Inferior parietal cortex (tissue), 1 donor: ENCODE measurements around the gene MYOG.
A peak's percentile ranks its signal among the peaks of the same experiment; 100 is the strongest.

ENCODE experiments used
- DNase-seq: peaks from one replicate; pipeline ENCODE4 v3.0.0-alpha.2; 2016; ENCODE audit errors: extremely low spot score

The MYOG gene

DNA sequence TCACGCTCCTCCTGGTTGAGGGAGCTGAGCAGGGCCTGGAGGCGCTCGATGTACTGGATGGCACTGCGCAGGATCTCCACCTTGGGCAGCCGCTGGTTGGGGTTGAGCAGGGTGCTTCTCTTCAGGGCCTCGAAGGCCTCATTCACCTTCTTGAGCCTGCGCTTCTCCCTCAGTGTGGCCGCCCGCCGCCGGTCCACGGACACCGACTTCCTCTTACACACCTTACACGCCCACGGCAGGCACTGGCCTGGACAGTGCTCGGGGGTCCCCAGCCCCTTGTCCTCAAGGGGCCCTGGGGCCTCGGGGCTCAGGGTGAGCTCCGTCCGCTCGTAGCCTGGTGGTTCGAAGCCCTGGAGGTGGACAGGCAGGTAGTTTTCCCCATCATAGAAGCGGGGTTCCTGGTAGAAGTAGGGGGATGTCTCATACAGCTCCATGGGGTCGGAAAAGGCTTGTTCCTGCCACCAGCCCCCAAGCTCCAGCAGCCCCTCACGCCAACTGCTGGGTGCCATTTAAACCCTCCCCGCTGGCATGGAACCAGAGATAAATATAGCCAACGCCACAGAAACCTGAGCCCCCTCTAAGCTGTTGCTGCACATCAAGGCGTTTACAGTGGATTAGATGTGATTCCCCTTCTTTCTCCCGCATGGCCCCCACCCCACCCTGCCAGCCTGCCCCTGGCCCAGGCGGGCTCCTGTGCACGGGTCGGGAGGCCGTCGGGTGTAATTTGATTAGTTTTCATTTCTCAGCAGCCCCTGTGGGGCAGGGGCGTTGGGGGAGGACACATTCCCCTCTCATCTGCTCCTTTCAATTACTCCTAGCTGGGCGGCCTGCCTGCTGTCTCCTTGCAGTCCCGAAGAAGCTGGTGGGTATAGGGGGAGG lies at the start of gene MYOG:
Gene MYOG (minus strand): TSS at position 485 of the 879 bp plus-strand sequence. CDS start 51 bp downstream, at position 434.
- no peak for DNase-seq

DNA sequence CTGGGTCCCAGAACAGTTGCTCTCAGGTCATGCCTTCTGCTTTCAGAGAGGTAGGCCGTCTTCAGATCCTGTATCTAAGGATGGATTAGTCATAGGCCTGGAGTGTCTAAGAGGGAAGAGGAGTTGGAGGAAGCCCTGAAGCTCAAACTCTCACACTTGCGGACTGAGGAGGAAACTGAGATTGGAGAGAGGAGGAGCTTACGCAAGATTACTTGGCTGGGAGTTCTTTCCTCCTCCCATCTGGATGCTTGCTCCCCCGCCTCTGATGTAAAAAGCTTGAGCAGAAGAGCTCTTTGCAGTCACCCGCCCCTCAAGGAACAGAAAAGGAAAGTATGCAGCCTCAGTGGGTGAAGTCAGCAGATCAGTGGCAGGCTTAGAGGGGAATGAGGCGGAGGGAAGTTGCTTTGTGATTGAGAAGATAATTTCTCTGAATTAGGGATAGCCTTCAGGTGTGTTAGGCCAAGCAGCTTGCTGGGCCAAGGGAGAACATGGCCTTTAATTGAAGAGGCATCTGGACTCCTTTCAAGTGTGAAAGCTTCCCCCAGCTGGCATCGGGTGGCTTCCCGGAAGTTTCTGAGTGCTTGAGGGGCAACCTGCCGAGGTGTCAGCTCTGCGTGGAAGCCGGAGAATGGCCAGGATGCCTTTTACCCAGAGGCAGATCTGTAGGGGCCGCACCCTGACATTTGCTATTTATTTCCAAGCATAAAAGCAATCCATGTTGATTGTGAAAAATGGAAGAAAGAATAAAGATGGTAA lies 48.3 kb upstream of the MYOG start:
- peak; percentile 67 for DNase-seq

DNA sequence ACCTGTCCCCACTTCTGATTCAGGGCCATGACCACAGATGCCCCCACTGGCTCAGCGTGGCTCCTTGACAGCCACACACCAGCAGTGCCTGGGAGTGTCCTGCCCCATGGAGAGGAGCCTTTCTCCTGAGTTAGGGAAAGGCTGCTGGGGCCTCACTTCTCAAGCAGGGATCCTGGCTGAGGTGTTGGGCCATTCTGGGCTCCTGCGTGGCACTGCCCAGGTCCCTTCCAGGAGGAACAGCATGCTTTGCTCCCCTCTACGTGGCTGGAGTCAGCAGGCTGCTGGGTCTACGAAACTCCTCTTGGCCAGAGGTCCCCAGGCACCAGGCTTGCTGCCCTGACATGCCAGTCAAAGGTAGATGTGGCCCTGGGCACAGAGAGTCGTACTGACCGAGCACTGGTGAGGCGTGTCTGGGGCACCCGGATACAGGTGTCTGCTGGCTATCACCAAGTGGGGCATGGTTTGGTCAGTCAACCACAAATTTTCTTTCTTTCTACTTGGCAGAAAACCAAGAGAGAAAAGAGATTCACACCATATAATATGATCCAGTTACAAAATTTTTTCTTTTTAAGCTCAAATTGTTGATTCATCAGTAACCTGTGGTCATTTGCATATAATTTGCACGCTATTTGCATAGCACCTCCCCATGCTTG lies 45.9 kb upstream of the MYOG start:
- DNase-seq, result no peak

DNA sequence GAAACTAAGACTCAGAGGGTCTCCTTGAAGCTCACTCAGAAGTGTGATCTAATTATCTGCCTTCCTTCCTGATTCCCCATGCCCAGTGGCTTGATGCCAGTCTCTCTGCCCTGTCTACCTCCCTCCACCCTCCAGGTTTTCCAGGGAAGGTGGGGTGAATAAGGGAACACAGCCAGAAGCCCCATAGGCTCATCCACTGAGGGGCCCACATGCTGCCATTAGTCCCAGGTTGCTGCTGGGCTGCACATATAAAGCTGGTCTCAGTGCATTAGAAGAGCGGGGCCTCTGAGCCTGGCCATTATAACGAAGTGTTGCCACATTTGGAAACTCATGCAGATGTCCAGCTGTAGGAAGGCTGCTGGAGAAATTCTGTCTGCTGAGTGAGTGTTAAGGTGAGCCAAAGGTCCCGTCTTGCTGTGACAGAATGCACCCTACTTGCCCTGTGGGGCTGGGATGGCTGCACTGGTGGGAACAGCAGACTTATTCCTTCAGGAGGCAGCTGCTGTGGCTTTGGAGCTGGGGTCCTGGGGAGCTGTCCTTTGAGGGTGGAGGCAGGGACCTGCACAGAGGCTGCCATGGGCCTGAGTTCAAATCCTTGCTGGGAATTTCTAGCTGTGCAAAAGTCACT lies 44.7 kb upstream of the MYOG start:
- no peak for DNase-seq

DNA sequence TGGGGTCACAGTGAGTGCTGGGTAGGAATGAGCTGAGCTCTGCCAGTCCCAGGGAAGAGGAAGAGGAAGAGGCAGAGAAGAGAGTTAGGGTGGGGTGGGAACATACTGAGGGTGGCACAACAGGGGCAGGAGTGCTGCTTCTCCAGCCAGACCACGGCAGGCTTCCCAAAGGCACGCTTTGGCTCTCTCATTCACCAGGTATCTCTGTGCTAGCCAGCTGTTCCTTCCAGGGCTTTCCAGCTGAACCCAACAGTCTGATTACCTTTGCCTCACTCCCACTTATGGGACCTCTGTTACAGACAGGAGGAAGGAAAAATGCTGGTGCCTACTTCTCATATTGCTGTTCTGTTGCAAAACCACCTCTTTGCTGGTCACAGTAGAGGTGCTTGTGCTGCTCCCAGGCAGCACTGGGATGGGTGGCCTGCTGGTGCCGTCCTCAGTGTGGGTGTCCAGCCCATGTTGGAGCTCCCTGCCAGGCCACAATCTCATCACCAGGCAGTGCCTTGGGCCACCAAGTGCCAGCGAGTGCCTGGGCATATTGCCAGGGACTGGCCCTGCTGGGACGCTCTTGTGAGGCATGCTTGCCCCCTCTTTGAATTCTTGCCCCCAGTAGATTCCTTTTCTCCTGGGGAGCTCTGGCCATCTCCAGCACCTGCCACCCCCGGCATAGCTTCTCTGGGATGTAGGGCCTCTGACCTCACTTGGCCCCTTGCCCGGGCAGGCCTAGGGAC lies 43.9 kb upstream of the MYOG start:
- DNase-seq, result peak; percentile 88

DNA sequence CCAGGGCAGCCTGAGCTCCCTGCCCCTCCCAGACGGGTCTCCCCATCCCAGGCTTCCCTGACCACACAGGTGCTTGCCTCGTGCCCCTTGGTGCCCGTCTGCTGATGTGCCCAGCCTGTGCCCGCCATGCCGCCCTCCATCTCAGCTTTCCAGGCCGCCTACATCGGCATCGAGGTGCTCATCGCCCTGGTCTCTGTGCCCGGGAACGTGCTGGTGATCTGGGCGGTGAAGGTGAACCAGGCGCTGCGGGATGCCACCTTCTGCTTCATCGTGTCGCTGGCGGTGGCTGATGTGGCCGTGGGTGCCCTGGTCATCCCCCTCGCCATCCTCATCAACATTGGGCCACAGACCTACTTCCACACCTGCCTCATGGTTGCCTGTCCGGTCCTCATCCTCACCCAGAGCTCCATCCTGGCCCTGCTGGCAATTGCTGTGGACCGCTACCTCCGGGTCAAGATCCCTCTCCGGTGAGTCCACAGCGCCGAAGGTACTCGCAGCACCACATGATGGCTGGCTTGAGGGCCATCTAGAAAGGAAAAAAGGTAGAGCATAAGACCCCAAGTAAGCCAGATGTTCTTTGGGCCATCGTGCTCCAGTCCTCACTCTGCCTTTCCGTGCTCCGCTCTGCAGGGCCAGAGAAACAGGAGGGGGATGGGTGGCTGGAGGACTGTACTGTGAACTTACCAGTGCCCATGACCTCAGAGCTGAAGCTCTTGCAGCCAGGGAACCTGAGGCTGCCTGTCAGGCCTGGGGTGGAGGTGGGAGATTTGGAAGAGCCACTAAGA lies 43.1 kb upstream of the MYOG start:
- DNase-seq, result no peak

DNA sequence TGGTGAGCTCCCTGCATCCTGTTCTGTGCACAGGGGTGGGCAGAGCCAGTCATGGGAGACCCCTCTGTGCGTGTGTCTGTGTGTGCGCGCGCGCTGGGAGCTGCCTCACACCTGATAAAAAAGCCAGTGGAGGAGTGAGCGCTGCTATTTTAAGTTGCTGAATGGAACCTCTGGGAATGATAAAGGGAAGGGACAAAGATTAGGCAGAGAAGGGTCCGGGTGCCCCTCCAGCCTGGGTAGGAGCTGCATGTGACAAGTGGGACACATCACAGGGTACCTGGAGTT lies 42.6 kb upstream of the MYOG start:
- no peak for DNase-seq

DNA sequence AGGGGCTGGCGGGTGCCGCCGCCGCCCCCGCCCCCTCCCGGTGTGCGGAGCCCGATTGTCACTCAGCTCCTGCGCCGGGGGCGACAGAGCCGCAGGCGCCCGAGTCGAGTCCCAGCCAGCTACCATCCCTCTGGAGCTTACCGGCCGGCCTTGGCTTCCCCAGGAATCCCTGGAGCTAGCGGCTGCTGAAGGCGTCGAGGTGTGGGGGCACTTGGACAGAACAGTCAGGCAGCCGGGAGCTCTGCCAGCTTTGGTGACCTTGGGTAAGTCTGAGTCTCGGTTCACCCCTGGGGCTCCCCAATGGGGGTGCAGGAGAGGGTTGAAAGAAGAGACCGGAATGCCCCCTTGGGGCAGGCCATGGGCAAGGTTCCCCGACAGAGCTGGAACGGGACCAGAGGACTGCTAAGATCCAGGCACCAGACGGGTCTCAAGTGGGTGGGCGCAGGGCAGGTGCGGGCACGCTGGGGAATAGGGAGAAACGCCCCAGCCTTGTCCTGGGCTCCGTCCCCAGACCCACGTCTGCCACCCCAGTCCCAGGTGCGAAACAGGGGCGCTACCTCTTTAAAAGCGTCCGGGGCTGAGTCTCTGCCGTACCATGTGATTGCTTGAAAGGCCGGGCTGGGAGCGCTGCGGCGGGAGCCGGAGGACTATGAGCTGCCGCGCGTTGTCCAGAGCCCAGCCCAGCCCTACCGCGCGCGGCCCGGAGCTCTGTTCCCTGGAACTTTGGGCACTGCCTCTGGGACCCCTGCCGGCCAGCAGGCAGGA lies 42.0 kb upstream of the MYOG start, which contains the start of gene ADORA1:
Gene ADORA1 (plus strand): TSS at position 61 of the 765 bp plus-strand sequence. CDS start 1,116 bp downstream, outside the sequence.
- peak; percentile 79 for DNase-seq

DNA sequence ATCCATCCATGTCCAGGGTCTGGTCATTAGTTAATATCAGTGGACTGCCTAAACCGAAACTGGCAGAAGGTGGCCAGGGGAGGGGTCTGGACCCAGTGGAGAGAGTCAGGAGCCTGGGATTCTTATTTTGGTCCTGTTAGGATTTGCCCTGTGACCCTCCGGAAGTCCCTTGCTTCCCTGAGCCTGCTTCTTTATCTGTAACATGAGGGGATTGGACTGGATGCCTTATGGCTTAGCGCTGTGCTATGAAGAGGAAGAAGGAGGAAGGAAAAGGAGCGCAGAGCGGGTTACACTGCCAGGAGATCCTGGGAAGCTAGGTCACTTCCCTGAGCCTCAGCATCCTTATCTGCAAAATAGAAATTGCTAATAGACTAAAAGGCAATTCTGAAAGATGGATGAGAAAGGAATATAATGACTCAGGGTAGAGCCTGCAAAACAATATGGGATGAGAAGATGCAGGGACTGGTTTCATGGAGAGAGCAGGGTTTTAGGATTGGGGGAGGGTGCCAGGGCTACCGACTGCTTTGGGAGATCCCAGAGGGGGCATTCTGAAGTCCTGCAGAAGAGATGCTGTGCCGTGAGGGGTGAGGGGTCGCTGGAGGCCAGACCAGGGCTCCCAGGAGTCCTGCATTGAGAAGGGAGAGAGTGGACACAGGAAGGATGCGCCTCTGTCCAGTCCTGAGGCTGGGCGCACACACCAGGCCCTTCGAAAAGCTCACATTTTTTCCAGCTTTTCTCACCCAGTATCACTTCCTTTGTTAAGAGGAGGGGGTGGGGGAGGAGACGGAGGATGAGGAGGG lies 41.3 kb upstream of the MYOG start:
- no peak for DNase-seq

DNA sequence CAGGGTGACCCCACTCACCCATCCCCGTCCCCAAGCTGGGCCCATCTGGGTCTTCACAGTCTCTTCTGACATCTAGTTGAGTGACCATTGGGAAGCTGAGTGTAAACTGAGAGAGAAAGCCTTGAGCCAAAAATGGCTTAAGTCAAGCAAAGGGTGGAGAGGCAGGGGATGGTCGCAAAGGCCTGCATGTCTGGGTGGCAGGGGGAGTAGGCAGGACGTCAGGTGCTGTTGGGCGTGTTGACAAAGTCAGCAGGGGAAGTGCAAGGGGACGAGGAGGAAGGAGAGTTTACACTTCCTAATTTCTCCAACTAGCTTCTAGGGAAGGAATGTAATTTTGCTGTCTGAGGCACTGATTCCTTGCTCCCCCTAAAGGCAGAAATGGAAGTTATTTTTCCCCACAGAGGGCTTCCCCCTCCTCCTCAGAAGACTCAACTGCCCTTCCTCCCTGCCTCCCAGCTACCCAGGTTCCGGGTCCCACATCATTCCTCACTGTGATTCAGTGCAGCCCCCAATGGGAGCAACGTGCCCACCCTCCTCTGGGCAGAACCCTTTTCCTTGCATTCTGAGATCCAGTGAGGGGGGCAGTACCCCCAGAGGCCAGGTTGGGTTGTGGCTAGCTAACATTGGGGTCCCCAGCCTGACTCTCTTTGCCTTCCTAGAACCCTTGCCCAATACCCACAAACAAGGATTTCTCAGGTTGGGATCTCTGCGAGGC lies 40.5 kb upstream of the MYOG start:
- DNase-seq, result peak; percentile 62

DNA sequence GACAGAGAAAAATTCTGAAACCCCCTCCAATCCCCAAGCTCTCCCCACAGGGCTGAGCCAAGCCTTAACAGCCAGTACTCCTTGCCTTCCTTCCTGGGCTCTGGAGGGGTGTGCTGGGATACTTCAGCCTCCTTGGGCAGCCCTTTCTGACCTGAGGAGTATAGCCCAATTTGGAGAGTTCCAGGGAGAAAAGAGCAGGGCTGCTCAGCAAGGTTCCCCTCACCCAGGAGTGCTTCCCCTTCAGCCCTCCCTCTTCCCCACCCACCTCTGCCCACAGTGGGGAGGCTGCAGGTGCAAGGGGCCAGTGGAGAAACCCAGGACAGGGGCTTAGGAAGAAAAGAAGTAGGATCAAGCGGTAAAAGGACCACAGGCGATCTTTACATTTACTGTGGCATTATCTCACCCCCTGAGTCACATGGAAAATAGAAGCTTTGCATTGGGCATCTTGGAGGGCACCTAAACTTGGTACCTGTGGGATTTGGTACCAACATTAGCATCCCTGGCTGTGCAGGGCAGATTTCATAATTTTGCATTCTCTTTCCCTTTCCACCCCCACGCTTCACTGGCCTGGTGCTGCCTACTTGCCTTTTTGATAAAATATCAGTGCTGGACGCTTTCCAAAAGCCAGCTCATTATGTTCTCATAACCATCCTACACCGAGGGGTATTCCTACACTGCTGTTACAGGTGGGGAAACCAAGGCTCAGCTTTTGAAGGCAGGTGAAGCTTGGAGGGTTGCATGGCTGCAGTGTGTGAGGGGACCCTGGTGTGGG lies 38.9 kb upstream of the MYOG start:
- no peak for DNase-seq

DNA sequence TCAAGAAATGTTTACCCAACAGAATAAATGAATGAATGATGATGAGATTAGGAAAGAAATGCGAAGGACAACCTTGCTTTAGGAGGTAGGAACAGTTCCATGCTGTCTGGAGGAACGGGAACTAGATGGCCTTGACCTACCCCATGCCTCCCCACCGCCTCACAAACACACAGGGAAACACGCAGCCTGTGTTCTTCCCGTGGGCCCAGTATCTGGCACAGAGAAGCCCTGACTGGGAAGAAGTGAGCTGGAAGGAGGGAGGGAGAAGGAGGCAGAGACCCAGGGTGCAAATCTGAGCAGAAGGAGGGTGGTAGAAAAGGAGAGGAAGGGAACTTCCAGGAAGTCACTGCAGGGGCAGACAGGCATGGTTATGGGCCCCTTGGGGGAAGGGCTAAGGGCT lies 38.2 kb upstream of the MYOG start:
- DNase-seq, result no peak

DNA sequence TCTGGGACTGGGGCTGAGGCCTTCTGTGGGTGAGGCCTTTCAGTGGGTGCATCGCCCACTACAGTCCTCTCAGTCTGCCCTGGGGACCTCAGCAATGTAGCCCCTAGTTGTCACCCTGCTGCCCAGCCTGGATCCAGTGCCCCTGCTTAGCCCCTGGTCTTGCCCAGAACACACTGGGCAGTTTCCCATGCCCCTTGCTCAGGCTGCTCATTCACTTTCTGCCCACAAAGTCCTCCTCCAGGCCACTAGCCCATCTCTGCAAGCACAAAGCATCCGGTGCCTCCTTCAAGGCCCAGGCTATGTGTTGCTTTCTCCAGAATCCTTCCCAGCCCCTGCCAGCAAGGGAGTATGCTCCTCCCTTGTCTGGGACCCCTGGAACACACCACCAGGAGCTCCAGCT lies 36.3 kb upstream of the MYOG start:
- no peak for DNase-seq

DNA sequence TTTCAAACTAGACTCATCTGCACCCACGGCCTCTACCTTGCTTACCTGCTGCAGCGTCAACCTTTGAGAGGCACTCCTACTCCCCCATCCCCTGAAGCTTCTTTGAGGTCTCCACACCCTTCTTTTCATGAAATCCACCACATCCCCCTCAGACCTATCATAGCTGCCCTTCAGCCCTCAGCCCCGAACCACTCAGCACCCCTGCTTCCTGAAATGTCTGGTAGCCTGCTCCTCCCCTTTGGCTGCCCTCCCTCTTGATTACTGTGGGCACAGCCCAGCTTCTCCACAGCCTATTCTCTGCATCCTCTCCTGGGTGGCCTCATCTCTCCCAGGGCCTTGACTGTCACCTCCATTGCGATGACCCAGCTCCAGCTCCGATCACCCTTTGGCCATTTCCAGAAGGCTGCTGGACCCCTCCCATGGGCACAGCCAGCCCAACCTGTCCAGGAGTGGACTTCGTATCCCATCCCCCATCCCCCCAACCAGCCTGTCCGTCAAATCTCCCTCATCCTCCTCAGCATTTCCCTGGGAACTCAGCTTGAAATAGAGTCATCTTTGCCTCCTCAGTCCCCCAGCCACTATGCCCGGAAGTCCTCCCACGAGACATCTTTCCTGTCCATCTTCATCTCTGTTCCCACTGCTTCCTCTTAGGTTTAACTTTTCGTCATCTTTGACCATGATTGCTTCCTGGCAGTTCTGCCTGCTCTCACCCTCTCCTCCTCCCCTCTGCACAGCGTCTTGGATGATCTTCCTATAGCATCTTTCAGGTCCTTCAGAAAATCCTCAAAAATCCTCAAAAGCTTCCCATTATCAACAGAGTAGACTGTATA lies 35.6 kb upstream of the MYOG start:
- DNase-seq, result no peak

DNA sequence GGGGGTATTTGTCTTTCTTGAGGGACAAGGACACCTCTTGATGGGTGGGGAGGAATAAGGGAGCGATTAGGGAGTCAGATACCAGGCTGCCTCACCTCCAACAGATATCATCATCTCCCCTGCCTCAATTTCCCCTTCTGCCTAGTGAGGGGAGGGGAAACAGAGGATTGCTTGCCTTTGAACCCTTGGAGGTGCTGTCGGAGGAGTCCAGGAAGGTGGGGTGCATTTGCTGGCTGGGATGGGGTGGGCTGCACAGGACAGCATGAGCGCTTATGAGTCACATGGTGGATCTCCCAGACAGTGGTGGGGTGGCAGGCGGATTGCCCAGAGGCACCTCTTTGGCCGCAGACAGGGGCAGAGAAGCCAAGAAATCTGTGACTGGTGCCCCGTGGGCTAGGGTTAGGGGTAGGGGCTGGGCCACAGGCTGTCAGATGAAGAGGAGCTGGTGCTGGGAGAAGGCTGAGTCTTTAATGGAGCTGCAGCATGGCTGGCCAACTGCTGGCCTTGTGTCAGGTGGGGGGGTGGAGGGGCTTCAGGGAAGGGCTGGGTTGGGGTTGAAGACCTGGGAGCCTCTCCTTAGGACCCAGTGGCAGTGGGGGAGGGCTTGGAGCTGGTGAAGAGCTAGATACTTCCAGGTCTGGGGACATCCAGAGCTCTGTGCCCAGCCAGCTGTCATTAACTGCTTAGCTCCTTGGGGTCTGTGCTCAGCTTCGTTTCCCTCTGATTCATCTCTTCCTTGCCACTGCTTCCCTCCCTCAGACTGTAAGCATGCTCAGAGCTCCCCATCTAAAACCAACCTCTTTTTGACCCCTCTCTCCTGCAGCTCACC lies 34.7 kb upstream of the MYOG start:
- DNase-seq, result no peak
